WI38 (cell line): ENCODE results near the gene CSGALNACT2.
"Not testable (repeated sequence)": the region's sequence is repeated elsewhere in the genome, so short reads cannot be mapped to it uniquely, and the experiment has no call there.

Source experiments
- H3K4me3 ChIP-seq: 2 replicates; pipeline ENCODE4 v1.5.1; 2011; ENCODE audit warnings: low read depth, mild to moderate bottlenecking, control low read depth, low read length
- CTCF ChIP-seq: IDR thresholded peaks from 2 replicates; pipeline ENCODE4 v1.5.1; 2012; ENCODE audit warnings: low read depth, mild to moderate bottlenecking, control low read depth, low read length

Gene CSGALNACT2

GRCh38 chr10:43215758-43216455 lies 77.7 kb downstream of the CSGALNACT2 start:
- no peak for TF ChIP-seq CTCF
- H3K4me3 ChIP-seq = no peak overlapping the region

GRCh38 chr10:43216931-43217562 lies 78.8 kb downstream of the CSGALNACT2 start:
- no peak overlapping the region for H3K4me3 ChIP-seq
- no peak for TF ChIP-seq CTCF

DNA sequence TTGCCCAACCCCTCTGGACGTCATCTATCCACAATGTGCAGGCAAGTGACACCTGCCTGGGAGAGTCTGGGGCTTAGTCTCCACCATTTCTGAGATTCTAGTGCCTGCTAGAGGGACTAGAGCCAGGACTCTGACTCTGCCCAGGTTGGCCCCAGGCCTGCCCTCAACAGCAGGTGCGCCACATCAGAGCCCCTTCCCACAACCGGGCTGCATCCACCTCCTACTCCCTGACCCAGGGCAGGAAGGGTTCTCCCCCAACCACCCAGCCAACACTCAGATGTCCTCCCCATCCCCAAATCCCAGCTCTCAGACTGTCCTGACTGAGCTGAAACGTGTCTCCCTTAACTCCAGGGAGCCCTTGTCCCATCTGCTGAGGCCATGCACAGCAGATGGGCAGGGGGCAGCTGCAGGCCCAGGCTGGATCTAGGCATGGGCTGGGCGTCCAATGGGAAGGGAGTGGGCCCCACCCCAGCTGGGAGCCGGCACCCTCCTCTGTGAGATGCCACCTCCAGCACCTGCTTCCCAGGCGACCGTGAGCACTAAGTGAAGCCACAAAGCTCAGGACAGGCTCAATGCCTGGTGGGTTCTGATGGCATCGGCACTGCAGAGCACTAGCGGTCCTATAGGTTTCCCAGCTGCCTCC lies 79.4 kb downstream of the CSGALNACT2 start:
- no peak for TF ChIP-seq CTCF
- H3K4me3 ChIP-seq = no peak overlapping the region

- no peak for TF ChIP-seq CTCF
- no peak overlapping the region for H3K4me3 ChIP-seq
Measured at GRCh38 chr10:43218206-43218950, 80.1 kb downstream of the CSGALNACT2 start.

DNA sequence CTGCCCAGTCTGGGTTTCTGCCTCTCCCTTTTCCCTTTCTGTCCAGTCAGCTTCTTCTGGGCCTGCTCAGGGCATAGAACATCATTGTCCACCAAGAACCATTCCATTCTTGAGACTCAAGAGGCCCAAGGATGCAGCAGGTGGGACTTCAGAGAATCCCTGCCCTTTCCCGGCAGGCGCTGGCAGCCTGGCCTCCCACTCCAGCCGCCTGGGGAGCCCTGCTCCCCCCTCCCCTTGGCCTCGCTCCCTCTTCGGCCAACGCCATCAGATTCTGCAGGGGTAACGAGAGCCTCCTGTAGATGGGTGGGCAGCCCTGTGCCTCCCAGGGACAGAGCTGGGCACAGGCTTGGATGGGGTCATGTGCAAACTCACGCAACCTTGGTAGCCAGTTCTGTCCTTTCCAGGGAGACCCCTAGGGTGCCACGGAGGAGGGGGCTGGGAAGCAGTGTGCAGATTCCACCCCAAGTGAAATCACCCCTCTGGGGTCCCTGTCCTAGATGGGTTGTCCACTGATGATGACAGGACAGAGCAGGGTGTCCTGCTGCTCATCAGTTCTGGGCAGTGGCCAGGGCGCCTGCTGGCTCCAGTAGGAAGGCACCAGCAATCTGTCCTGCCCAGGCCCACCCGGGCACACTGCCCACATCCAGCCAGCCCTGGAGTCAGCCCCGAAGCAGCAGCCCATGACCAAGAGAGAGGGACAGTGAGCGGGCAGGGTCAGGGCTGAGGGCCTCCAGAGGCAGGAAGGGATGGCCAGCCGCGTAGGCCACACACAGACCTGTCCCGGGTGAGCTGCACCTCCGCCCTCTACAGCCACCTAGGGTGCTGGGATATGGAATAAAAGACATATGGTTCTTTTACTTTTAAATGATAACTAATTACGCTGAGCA lies 80.9 kb downstream of the CSGALNACT2 start:
- no peak for TF ChIP-seq CTCF
- H3K4me3 ChIP-seq = no peak overlapping the region

GRCh38 chr10:43219848-43220247 lies 81.6 kb downstream of the CSGALNACT2 start:
- H3K4me3 ChIP-seq = no peak overlapping the region
- TF ChIP-seq CTCF = no peak

GRCh38 chr10:43220251-43220650 lies 82.0 kb downstream of the CSGALNACT2 start:
- H3K4me3 ChIP-seq = not testable (repeated sequence)
